ENCODE measurements around the gene PLPPR5.

PLPPR5 gene

GRCh38 chr1:98992844-98993243 lies 11.8 kb downstream of the PLPPR5 start:
- no peaks in the 10 kb centered on the region for H3K9me3 ChIP-seq (ENCODE audit: insufficient read depth, low read depth, low read length)
- WGBS, result 89% methylated on average over 3 of the region's 3 CpGs
- H3K27ac ChIP-seq (ENCODE audit: low read depth, low read length), result no peak overlapping the region
- H3K36me3 ChIP-seq (ENCODE audit: insufficient read depth, low read length), result no peaks in the 10 kb centered on the region
- no peaks in the 10 kb centered on the region for H3K27me3 ChIP-seq (ENCODE audit: insufficient read depth, low read length)
- peaks cover 16% of the 10 kb centered on the region; the same call in 1 of the 2 replicates for H3K4me1 ChIP-seq (ENCODE audit: insufficient read depth, low read length)
- no peak overlapping the region for H3K4me3 ChIP-seq (ENCODE audit: low read length)
- H3K9ac ChIP-seq (ENCODE audit: low read depth, low read length), result no peak overlapping the region

- H3K36me3 ChIP-seq (ENCODE audit: insufficient read depth, low read length), result no peaks in the 10 kb centered on the region
- no peak overlapping the region for H3K4me3 ChIP-seq (ENCODE audit: low read length)
- no peak overlapping the region for H3K9ac ChIP-seq (ENCODE audit: low read depth, low read length)
- 65% methylated on average over 4 of the region's 4 CpGs for WGBS
- no peaks in the 10 kb centered on the region for H3K9me3 ChIP-seq (ENCODE audit: insufficient read depth, low read depth, low read length)
- peaks cover 23% of the 10 kb centered on the region for H3K4me1 ChIP-seq (ENCODE audit: insufficient read depth, low read length)
- no peaks in the 10 kb centered on the region for H3K27me3 ChIP-seq (ENCODE audit: insufficient read depth, low read length)
- H3K27ac ChIP-seq (ENCODE audit: low read depth, low read length), result peak overlapping the region; percentile 23; the same call in 1 of the 2 replicates
Measured at GRCh38 chr1:98991127-98992012, 13.3 kb downstream of the PLPPR5 start.

GRCh38 chr1:98989556-98989907 lies 15.1 kb downstream of the PLPPR5 start:
- H3K9me3 ChIP-seq (ENCODE audit: insufficient read depth, low read depth, low read length), result no peaks in the 10 kb centered on the region
- WGBS, result 100% methylated on average over 1 of the region's 1 CpG
- peaks cover 23% of the 10 kb centered on the region for H3K4me1 ChIP-seq (ENCODE audit: insufficient read depth, low read length)
- no peak overlapping the region for H3K9ac ChIP-seq (ENCODE audit: low read depth, low read length)
- H3K27me3 ChIP-seq (ENCODE audit: insufficient read depth, low read length), result no peaks in the 10 kb centered on the region
- H3K27ac ChIP-seq (ENCODE audit: low read depth, low read length), result no peak overlapping the region
- no peaks in the 10 kb centered on the region for H3K36me3 ChIP-seq (ENCODE audit: insufficient read depth, low read length)
- H3K4me3 ChIP-seq (ENCODE audit: low read length), result no peak overlapping the region

DNA sequence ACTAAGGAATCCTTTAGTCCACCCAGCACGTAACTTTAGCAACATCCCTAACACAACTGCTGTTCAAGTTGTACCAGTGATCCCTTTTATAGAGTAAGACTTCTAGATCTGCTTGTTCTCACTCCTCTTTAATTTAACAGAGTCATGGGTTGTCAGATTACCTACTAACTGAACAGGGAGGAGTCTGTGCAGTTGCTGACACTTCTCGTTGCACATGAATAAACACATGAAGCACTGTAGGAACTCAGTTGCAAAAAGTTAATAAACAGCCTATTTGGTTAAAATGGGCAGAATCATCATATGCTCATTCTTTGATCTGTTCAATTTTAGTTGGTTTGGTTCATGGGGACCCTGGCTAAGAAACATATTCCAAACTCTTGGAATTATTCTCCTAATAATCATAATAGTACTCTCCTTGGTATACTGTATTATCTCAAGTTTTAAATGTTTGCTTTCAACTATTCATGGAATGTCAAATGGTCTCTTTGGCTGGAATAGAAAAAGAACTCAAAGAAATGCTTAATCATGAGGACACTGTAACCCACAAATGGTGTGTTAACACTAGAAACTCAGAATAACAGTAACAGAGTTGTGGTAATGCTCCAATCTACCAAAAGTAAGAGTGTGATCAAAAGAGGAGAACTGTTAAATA lies 15.6 kb downstream of the PLPPR5 start:
- Histone ChIP-seq H3K4me1 (ENCODE audit: insufficient read depth, low read length) (peaks cover 23% of the 10 kb centered on the region), H3K9ac (ENCODE audit: low read depth, low read length) (no peak overlapping the region), H3K36me3 (ENCODE audit: insufficient read depth, low read length) (no peaks in the 10 kb centered on the region), H3K27ac (ENCODE audit: low read depth, low read length) (no peak overlapping the region), H3K4me3 (ENCODE audit: low read length) (no peak overlapping the region), H3K27me3 (ENCODE audit: insufficient read depth, low read length) (no peaks in the 10 kb centered on the region), H3K9me3 (ENCODE audit: insufficient read depth, low read depth, low read length) (peaks cover 3% of the 10 kb centered on the region; the same call in 1 of the 2 replicates)
- 97% methylated on average over 2 of the region's 2 CpGs for WGBS

DNA sequence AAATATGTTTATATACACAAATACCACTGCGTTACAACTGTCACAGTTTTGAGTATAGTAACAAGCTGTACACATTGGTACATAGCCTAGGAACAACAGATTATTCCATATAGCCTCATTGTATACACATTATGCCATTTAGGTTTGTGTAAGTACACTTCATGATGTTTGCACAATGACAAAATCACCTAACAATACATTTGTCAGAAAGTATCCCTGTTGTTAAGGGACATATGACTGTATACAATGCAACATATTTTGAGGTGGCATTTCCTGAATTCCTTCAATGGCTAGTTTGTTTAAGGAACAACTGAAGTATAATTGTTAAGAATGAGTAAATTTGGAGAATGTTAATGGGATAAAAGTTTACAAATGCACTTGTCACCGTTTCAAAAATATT lies 19.0 kb downstream of the PLPPR5 start:
- Histone ChIP-seq H3K4me1 (ENCODE audit: insufficient read depth, low read length) (peaks cover 10% of the 10 kb centered on the region), H3K4me3 (ENCODE audit: low read length) (no peak overlapping the region), H3K27ac (ENCODE audit: low read depth, low read length) (no peak overlapping the region), H3K36me3 (ENCODE audit: insufficient read depth, low read length) (no peaks in the 10 kb centered on the region), H3K27me3 (ENCODE audit: insufficient read depth, low read length) (no peaks in the 10 kb centered on the region), H3K9me3 (ENCODE audit: insufficient read depth, low read depth, low read length) (peaks cover 4% of the 10 kb centered on the region; the same call in 1 of the 2 replicates), H3K9ac (ENCODE audit: low read depth, low read length) (no peak overlapping the region)
- 100% methylated on average over 1 of the region's 2 CpGs for WGBS

- Histone ChIP-seq H3K36me3 (ENCODE audit: insufficient read depth, low read length) (no peaks in the 10 kb centered on the region), H3K4me1 (ENCODE audit: insufficient read depth, low read length) (no peaks in the 10 kb centered on the region), H3K9ac (ENCODE audit: low read depth, low read length) (no peak overlapping the region), H3K27ac (ENCODE audit: low read depth, low read length) (no peak overlapping the region), H3K9me3 (ENCODE audit: insufficient read depth, low read depth, low read length) (peaks cover 4% of the 10 kb centered on the region; the same call in 1 of the 2 replicates), H3K27me3 (ENCODE audit: insufficient read depth, low read length) (no peaks in the 10 kb centered on the region), H3K4me3 (ENCODE audit: low read length) (no peak overlapping the region)
- 100% methylated on average over 1 of the region's 3 CpGs for WGBS
Measured at GRCh38 chr1:98981917-98982513, 22.6 kb downstream of the PLPPR5 start.

GRCh38 chr1:98979463-98979862 lies 25.2 kb downstream of the PLPPR5 start:
- H3K27me3 ChIP-seq (ENCODE audit: insufficient read depth, low read length), result no peaks in the 10 kb centered on the region
- H3K36me3 ChIP-seq (ENCODE audit: insufficient read depth, low read length), result no peaks in the 10 kb centered on the region
- peaks cover 4% of the 10 kb centered on the region; the same call in 1 of the 2 replicates for H3K9me3 ChIP-seq (ENCODE audit: insufficient read depth, low read depth, low read length)
- H3K4me1 ChIP-seq (ENCODE audit: insufficient read depth, low read length), result 0 out of 2 replicates have a peak, but pooled peaks cover 6% of the 10 kb centered on the region
- no peak overlapping the region for H3K27ac ChIP-seq (ENCODE audit: low read depth, low read length)
- 95% methylated on average over 2 of the region's 2 CpGs for WGBS
- H3K9ac ChIP-seq (ENCODE audit: low read depth, low read length), result no peak overlapping the region
- no peak overlapping the region for H3K4me3 ChIP-seq (ENCODE audit: low read length)

- Histone ChIP-seq H3K27ac (ENCODE audit: low read depth, low read length) (no peak overlapping the region), H3K27me3 (ENCODE audit: insufficient read depth, low read length) (no peaks in the 10 kb centered on the region), H3K4me1 (ENCODE audit: insufficient read depth, low read length) (0 out of 2 replicates have a peak, but pooled peaks cover 6% of the 10 kb centered on the region), H3K9ac (ENCODE audit: low read depth, low read length) (no peak overlapping the region), H3K9me3 (ENCODE audit: insufficient read depth, low read depth, low read length) (no peaks in the 10 kb centered on the region), H3K4me3 (ENCODE audit: low read length) (no peak overlapping the region), H3K36me3 (ENCODE audit: insufficient read depth, low read length) (no peaks in the 10 kb centered on the region)
- WGBS, result no CpG with 5 or more reads among the region's 3 CpGs
Measured at GRCh38 chr1:98975810-98976209, 28.9 kb downstream of the PLPPR5 start.

DNA sequence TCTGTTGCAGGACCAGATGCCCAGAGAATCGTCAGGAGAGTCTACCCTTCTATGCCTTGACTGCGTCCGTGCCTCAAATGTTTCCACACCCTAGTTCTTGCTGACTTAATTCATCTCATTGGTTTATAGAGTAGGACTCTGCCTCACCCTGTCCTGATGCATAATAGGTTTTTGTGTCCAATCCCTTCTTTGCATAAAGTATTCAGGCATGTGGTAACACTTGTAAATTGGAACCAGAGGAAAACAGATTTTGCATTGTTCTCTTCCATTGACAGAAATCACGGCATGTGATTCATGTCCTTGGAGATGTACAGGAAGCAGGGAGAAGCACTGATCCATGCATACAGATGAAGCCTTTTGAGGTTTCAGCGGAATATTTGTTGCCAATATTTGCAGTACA lies 29.5 kb downstream of the PLPPR5 start:
- no peak overlapping the region for H3K4me3 ChIP-seq (ENCODE audit: low read length)
- H3K27ac ChIP-seq (ENCODE audit: low read depth, low read length), result no peak overlapping the region
- H3K4me1 ChIP-seq (ENCODE audit: insufficient read depth, low read length), result 0 out of 2 replicates have a peak, but pooled peaks cover 6% of the 10 kb centered on the region
- H3K36me3 ChIP-seq (ENCODE audit: insufficient read depth, low read length), result no peaks in the 10 kb centered on the region
- WGBS, result 91% methylated on average over 5 of the region's 5 CpGs
- no peak overlapping the region for H3K9ac ChIP-seq (ENCODE audit: low read depth, low read length)
- no peaks in the 10 kb centered on the region for H3K9me3 ChIP-seq (ENCODE audit: insufficient read depth, low read depth, low read length)
- H3K27me3 ChIP-seq (ENCODE audit: insufficient read depth, low read length), result no peaks in the 10 kb centered on the region

DNA sequence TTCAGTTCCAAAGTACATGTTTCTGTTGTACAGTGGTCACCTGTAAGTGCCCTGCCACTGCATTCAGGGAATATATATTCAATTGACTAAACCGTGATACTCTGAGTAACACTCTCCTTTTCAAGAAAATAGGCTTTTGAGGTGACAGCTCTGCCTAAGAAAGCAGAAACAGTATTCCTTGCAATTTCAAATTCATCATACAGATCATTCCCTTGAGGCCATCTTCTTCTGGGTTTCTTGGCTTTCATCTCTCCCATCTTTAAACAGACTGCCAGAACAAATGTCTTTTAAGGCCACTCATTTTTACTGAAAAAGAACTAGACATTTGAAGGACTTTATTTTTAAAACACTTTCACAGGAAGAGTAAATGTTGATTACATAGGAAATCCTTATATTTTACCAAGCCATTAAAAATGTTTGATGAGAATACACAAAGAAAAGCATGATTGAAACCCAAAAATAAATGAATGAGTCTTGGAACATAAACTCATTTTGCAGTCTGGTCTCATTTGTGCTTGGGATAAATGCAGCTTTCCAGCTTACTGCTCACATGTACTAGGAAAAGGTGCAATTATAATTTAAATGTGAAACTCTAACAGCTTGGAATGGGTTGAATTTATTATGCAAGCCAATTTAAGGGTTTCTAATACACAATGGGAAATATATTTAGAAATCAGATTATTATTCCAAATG lies 34.7 kb downstream of the PLPPR5 start:
- 89% methylated on average over 1 of the region's 1 CpG for WGBS
- Histone ChIP-seq H3K9me3 (ENCODE audit: insufficient read depth, low read depth, low read length) (no peaks in the 10 kb centered on the region), H3K4me1 (ENCODE audit: insufficient read depth, low read length) (peaks cover 18% of the 10 kb centered on the region), H3K4me3 (ENCODE audit: low read length) (no peak overlapping the region), H3K36me3 (ENCODE audit: insufficient read depth, low read length) (no peaks in the 10 kb centered on the region), H3K27me3 (ENCODE audit: insufficient read depth, low read length) (no peaks in the 10 kb centered on the region), H3K27ac (ENCODE audit: low read depth, low read length) (no peak overlapping the region), H3K9ac (ENCODE audit: low read depth, low read length) (no peak overlapping the region)
